Mucosa of gallbladder (tissue), 1 donor: Measurements from ENCODE around the gene CYB5R3. TPM values are rescaled to one million over a fixed set of nuclear protein-coding genes. Genes with fewer than 3 reads are reported as not detected.

Source experiments
- DNase-seq: peaks from one replicate; pipeline ENCODE4 v3.0.0-alpha.2; 2020; ENCODE audit warnings: low spot score
- total RNA-seq: library from RNA; stranded (reverse); gene quantifications from one replicate; pipeline ENCODE4 v1.2.1, GENCODE V29; 2021
- donor health status: DM: no; HTN: no; CAD: no.

Gene CYB5R3
- total RNA-seq, 1 donor from 2014 or later = 240 TPM

- no peak for DNase-seq
Measured at GRCh38 chr22:42645341-42645937, 3.8 kb downstream of the CYB5R3 start.

- no peak for DNase-seq
Measured at GRCh38 chr22:42644422-42645340, 4.5 kb downstream of the CYB5R3 start.

- DNase-seq = no peak
Measured at GRCh38 chr22:42643634-42644421, 5.4 kb downstream of the CYB5R3 start.

- DNase-seq = no peak
Measured at GRCh38 chr22:42642806-42643633, 6.2 kb downstream of the CYB5R3 start.

GRCh38 chr22:42641801-42642413 lies 7.3 kb downstream of the CYB5R3 start:
- no peak for DNase-seq

- DNase-seq = no peak
Measured at GRCh38 chr22:42639541-42640241, 9.5 kb downstream of the CYB5R3 start.

GRCh38 chr22:42637555-42637954 lies 11.6 kb downstream of the CYB5R3 start:
- no peak for DNase-seq

GRCh38 chr22:42636506-42636905 lies 12.7 kb downstream of the CYB5R3 start:
- DNase-seq = no peak

GRCh38 chr22:42635531-42635930 lies 13.7 kb downstream of the CYB5R3 start:
- DNase-seq = peak; percentile 70

- no peak for DNase-seq
Measured at GRCh38 chr22:42633013-42633412, 16.2 kb downstream of the CYB5R3 start.

GRCh38 chr22:42632096-42632495 lies 17.1 kb downstream of the CYB5R3 start:
- DNase-seq = no peak

GRCh38 chr22:42630901-42631602 lies 18.1 kb downstream of the CYB5R3 start:
- DNase-seq = no peak

- no peak for DNase-seq
Measured at GRCh38 chr22:42630211-42630610, 19.0 kb downstream of the CYB5R3 start.

- no peak for DNase-seq
Measured at GRCh38 chr22:42627981-42628380, 21.2 kb downstream of the CYB5R3 start.

GRCh38 chr22:42626951-42627625 lies 22.1 kb downstream of the CYB5R3 start:
- no peak for DNase-seq

GRCh38 chr22:42626431-42626830 lies 22.8 kb downstream of the CYB5R3 start:
- DNase-seq = no peak

- no peak for DNase-seq
Measured at GRCh38 chr22:42625416-42625815, 23.8 kb downstream of the CYB5R3 start.

- no peak for DNase-seq
Measured at GRCh38 chr22:42624551-42625106, 24.6 kb downstream of the CYB5R3 start.
